ENCODE data around the gene TRAPPC4.
A peak's percentile ranks its signal among the peaks of the same experiment; 100 is the strongest.
"Not testable (repeated sequence)": the region's sequence is repeated elsewhere in the genome, so short reads cannot be mapped to it uniquely, and the experiment has no call there.

Gene TRAPPC4

GRCh38 chr11:119055901-119056300 lies 37.3 kb downstream of the TRAPPC4 start:
- peaks cover 19% of the 10 kb centered on the region for H3K4me1 Mint-ChIP-seq (ENCODE audit: low read depth)
- no peak for DNase-seq (ENCODE audit: low spot score)
- no peaks in the 10 kb centered on the region for H3K9me3 Mint-ChIP-seq
- H3K27me3 Mint-ChIP-seq (ENCODE audit: low read depth) = no peaks in the 10 kb centered on the region
- H3K27ac Mint-ChIP-seq = peak overlapping the region; percentile 83
- H3K36me3 Mint-ChIP-seq (ENCODE audit: low read depth) = peaks cover 53% of the 10 kb centered on the region
- peak overlapping the region; percentile 91 for H3K4me3 Mint-ChIP-seq

DNA sequence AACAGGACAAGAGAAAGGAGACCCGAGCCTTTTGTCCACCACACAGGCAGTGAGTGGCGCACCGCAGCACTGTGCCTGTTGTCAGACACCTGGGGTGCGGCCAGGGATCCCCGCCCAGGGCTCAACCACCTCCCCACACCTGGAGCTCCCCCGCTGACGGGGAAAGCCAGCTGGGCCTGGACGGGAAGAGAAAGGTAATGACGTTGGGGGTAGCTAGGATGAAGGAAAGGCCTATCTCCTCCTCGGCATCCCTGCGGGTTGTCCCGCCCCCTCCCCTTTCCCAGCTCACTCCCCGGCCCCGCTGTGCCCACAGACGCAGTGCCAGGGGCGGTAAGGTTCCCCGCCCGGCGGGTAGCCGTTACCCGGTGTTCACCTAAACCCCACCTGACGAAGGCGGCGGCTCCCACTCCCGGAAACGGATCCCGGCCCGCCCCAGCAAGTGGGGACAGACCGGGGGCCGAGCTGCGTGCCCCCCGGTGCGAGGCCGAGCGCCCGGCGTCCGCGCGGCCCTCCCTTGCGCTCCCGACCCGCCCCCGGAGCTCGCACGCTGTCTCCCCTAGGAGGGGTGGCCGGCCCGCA lies 37.9 kb downstream of the TRAPPC4 start:
- Mint-ChIP-seq H3K27ac (peak overlapping the region; percentile 99), H3K4me3 (peak overlapping the region; percentile 91), H3K36me3 (ENCODE audit: low read depth) (peaks cover 47% of the 10 kb centered on the region), H3K4me1 (ENCODE audit: low read depth) (peaks cover 19% of the 10 kb centered on the region), H3K9me3 (no peaks in the 10 kb centered on the region), H3K27me3 (ENCODE audit: low read depth) (no peaks in the 10 kb centered on the region)
- DNase-seq (ENCODE audit: low spot score) = peak; percentile 17

DNA sequence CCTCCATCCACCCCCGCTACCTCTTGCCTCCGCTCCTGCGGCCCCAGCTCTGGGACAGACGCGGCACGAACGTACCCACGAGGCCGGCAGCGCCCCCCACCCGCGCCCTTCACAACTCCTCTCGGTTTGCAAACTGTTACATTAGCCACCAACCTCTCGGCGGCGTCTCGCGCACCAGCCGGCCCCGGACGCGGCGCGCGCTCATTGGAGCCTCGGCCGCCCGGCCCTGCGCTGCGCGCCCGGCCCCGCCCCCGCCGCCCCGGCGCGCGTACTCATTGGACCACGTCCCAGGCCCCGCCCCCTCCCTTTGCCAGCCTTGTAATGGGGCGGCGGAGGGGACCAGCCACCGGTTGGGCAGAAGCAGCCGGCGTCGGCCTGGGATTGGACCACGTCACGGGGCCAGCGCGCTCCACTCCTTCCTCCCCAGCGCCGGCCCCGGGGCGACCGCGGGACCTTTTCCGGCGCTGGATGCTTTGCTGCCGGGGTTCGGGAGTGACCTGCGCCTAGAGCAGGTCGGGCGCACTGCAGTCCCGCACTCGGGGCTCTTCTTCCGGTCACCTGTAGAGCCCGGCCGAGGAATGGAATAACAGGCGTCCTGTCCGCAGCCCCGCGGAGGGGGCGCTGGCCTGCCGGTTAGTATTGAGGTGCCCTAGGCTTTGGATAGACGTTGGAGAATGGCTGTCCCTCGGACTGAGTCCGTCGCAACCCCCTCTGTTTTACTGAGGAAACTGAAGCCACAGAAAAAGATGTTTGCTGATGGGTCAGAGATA lies 38.6 kb downstream of the TRAPPC4 start, which contains the start of gene HYOU1:
HYOU1 (minus strand) TSS at position 206 of the 770 bp plus-strand sequence. CDS start 1,045 bp downstream, outside the sequence.
- H3K27me3 Mint-ChIP-seq (ENCODE audit: low read depth) = no peaks in the 10 kb centered on the region
- peaks cover 43% of the 10 kb centered on the region for H3K36me3 Mint-ChIP-seq (ENCODE audit: low read depth)
- no peaks in the 10 kb centered on the region for H3K9me3 Mint-ChIP-seq
- peak within 1 kb of the TSS; percentile 99 for H3K27ac Mint-ChIP-seq
- peak within 1 kb of the TSS; percentile 91 for H3K4me3 Mint-ChIP-seq
- H3K4me1 Mint-ChIP-seq (ENCODE audit: low read depth) = peaks cover 19% of the 10 kb centered on the region
- peak; percentile 99 for DNase-seq (ENCODE audit: low spot score)

GRCh38 chr11:119059128-119059527 lies 40.6 kb downstream of the TRAPPC4 start:
- not testable (repeated sequence) for H3K27me3 Mint-ChIP-seq (ENCODE audit: low read depth); H3K9me3 Mint-ChIP-seq; H3K4me3 Mint-ChIP-seq; H3K27ac Mint-ChIP-seq; DNase-seq (ENCODE audit: low spot score)
- Mint-ChIP-seq H3K4me1 (ENCODE audit: low read depth) (peaks cover 19% of the 10 kb centered on the region), H3K36me3 (ENCODE audit: low read depth) (peaks cover 26% of the 10 kb centered on the region)

- no peak overlapping the region for H3K27ac Mint-ChIP-seq
- H3K4me3 Mint-ChIP-seq = no peak overlapping the region
Measured at GRCh38 chr11:119061256-119061655, 42.7 kb downstream of the TRAPPC4 start.

DNA sequence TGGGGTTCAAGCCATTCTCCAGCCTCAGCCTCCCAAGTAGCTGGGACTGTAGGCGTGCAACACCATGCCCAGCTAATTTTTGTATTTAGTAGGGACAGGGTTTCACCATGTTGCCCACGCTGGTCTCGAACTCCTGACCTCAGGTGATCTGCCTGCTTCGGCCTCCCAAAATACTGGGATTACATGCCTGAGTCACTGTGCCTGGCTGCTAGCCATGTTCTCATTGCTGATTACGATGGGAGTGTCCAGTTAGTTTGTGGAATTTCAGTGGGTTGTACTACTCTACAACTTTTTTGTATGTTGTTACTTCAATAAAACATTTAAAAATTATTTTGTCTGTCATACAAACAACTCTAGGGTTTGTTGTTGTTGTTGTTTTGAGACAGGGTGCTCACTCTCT lies 44.2 kb downstream of the TRAPPC4 start:
- no peak overlapping the region for H3K27ac Mint-ChIP-seq
- no peak overlapping the region for H3K4me3 Mint-ChIP-seq
- H3K9me3 Mint-ChIP-seq = no peaks in the 10 kb centered on the region
- H3K27me3 Mint-ChIP-seq (ENCODE audit: low read depth) = no peaks in the 10 kb centered on the region
- DNase-seq (ENCODE audit: low spot score) = no peak
- peaks cover 20% of the 10 kb centered on the region for H3K4me1 Mint-ChIP-seq (ENCODE audit: low read depth)
- H3K36me3 Mint-ChIP-seq (ENCODE audit: low read depth) = peaks cover 7% of the 10 kb centered on the region

More at GRCh38 chr11:119061256-119061655, 42.7 kb downstream of the TRAPPC4 start:
- no peaks in the 10 kb centered on the region for H3K27me3 Mint-ChIP-seq (ENCODE audit: low read depth)
- DNase-seq (ENCODE audit: low spot score) = no peak
- H3K9me3 Mint-ChIP-seq = no peaks in the 10 kb centered on the region
- peaks cover 14% of the 10 kb centered on the region for H3K4me1 Mint-ChIP-seq (ENCODE audit: low read depth)
- H3K36me3 Mint-ChIP-seq (ENCODE audit: low read depth) = peaks cover 7% of the 10 kb centered on the region

DNA sequence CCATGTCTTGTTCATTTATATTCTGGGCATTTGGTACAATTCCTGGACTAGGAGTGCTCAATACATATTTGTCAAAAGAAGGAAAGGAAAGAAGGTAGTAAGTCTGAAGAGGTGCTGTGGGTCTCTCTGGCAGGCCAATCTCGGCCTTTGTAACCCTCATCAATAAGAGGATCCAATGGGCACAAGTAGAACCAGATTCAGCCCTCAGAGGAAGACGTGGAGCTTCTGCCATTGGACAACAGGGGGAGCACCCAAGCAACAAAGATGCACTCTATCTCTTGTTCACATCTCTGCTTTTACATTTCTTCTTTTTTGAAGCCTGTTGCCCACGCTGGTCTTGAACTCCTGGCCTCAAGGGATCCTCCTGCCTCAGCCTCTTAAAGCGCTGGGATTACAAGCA lies 46.8 kb downstream of the TRAPPC4 start:
- Mint-ChIP-seq H3K9me3 (no peaks in the 10 kb centered on the region), H3K4me3 (peak overlapping the region; percentile 99), H3K36me3 (ENCODE audit: low read depth) (peaks cover 7% of the 10 kb centered on the region), H3K27me3 (ENCODE audit: low read depth) (no peaks in the 10 kb centered on the region), H3K4me1 (ENCODE audit: low read depth) (peaks cover 22% of the 10 kb centered on the region), H3K27ac (peak overlapping the region; percentile 17)
- peak; percentile 38 for DNase-seq (ENCODE audit: low spot score)

- Mint-ChIP-seq H3K9me3 (no peaks in the 10 kb centered on the region), H3K4me1 (ENCODE audit: low read depth) (peaks cover 22% of the 10 kb centered on the region), H3K27me3 (ENCODE audit: low read depth) (no peaks in the 10 kb centered on the region), H3K36me3 (ENCODE audit: low read depth) (peaks cover 14% of the 10 kb centered on the region), H3K27ac (peak within 1 kb of the TSS; percentile 94), H3K4me3 (peak within 1 kb of the TSS; percentile 99)
- peak; percentile 99 for DNase-seq (ENCODE audit: low spot score)
Measured at GRCh38 chr11:119067371-119068222, 49.0 kb downstream of the TRAPPC4 start, which contains the start of gene VPS11. Gene VPS11, plus strand, starts transcription at chr11:119067818. Its CDS starts 6 bp downstream, at chr11:119067824.
